GM10248 (cell line): ENCODE data around the gene EFCC1.
A peak's percentile ranks its signal among the peaks of the same experiment; 100 is the strongest.

Source experiments
- CTCF ChIA-PET: fragments of 300-600 bp; sonication (Branson Sonifier 250); formaldehyde crosslinking; extraction: SDS; loops from one replicate; lab custom pipeline; 2021; ENCODE audit warnings: antibody characterized with exemption; lab: Yijun Ruan, JAX
- POLR2A ChIA-PET: fragments of 350-650 bp; sonication (Branson Sonifier 250); formaldehyde crosslinking; extraction: SDS; loops from one replicate; lab custom pipeline; 2020; ENCODE audit warnings: antibody characterized with exemption; lab: Yijun Ruan, JAX
- DNase-seq: peaks from one replicate; pipeline ENCODE4 v3.0.0; 2012; ENCODE audit errors: extremely low spot score
- CTCF ChIP-seq: IDR thresholded peaks from 2 replicates; pipeline ENCODE4 v1.5.1; 2012; ENCODE audit warnings: mild to moderate bottlenecking, low read depth; ENCODE audit errors: extremely low read depth, missing control alignments, control extremely low read depth

The EFCC1 gene

DNA sequence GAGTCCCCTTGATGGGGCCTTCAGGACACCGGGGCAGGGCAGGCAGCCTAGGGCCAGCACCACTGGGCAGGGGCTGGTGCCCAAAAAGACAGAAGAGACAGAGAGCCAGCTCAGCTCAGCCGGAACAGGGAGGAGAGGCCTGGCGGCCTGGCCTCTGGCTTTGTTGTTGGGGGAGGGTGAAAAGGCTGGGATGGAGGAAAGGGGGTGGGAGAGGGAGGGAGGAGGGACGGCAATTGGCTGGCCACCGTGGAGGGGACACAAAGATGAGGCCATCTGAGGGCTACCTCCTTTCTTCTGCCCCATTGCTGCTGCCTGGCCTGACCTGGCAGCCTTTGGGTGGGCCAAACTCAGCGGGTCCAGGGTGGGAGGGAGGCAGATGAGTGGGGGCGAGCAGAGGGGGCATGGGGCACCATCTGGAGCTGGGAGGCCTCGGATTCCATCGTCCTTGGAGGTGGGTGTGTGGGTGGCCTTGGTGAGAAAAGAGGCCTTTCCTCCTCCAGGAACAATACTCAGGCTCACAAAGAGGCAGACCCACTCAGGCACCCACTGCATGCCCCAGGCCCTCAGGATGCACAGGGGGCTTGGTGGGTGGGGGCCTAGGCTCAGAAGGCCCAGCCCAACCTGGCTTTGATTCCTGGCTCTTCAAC lies 9.3 kb downstream of the EFCC1 start:
- TF ChIP-seq CTCF = no peak
- no peak for DNase-seq
- ChIA-PET POLR2A (no interaction called here), CTCF (interaction anchor here (0.7 to 3.6 kb wide), 5 partner anchors 11 to 43 kb away, joined by 3 to 14 read pairs (median 5); no protein-coding TSS in a partner anchor)

DNA sequence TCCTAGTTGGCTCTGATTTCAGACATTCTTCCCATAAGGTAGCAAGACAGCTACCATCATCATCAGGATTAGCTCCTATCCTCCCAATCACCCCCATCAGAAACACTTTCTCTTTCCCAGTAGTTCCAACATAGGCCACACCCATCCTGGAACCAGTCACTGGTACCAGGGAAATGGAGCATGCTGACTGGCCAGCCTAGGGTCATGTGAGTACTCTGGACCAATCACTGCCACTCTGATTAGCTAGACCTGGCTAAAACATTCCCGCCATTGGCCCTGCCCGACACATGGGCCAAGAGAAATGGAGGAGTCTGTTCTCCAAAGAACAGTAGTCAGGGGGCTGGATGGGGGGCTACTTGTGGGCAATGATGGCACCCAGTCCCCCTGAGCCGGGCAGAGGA lies 12.4 kb downstream of the EFCC1 start:
- POLR2A ChIA-PET = no interaction called here
- CTCF ChIA-PET = interaction anchor here (1.2 to 6.1 kb wide), 5 partner anchors 13 to 232 kb away, joined by 3 to 44 read pairs (median 13); no protein-coding TSS in a partner anchor
- no peak for TF ChIP-seq CTCF
- DNase-seq = no peak

GRCh38 chr3:129014148-129014547 lies 13.0 kb downstream of the EFCC1 start:
- POLR2A ChIA-PET = no interaction called here
- no peak for DNase-seq
- no peak for TF ChIP-seq CTCF
- CTCF ChIA-PET = interaction anchor here (1.1 to 6.1 kb wide), 3 partner anchors 13 to 232 kb away, joined by 3 to 44 read pairs (median 4); no protein-coding TSS in a partner anchor

GRCh38 chr3:129014793-129015345 lies 13.8 kb downstream of the EFCC1 start:
- DNase-seq = no peak
- ChIA-PET POLR2A (no interaction called here), CTCF (interaction anchor here (1.1 to 6.1 kb wide), 5 partner anchors 12 to 231 kb away, joined by 3 to 44 read pairs (median 15); no protein-coding TSS in a partner anchor)
- TF ChIP-seq CTCF = no peak

DNA sequence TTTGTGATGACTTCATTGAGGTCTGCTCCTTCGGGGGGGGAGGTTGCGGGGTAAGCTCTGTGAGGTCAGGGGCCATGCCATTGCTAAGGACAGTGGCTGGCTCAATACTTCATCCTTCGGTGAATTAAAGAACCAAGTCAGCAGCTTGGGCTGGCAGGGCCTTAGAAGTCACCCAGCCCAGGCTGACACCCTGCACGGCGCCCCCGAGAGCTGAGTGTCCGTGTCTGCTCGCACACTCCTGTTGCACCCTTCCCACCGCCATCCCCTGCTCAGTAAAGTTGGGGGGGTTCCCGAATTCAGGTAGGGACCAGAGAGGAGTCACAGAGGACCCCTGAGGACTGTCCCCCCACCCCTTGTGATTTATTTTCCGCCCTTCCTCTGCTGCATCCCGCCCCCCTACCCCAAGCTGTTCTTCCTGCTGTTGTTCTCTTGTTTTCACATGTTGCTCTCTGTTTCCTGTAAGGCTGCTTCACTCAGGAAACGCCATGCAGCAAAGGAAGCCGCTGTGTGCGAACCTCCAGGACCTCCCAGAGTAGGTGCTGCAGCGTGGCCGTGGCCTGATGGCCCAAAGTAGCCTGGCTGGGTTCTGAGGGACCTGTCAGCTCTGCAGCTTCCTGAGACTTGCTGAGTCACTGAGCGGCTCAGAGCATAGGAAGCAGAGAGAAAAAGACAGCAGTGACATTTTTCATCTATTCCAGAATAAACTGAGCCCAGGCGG lies 14.4 kb downstream of the EFCC1 start:
- DNase-seq = no peak
- ChIA-PET CTCF (interaction anchor here (0.9 to 6.1 kb wide), 7 partner anchors 11 to 230 kb away, joined by 3 to 44 read pairs (median 15); no protein-coding TSS in a partner anchor), POLR2A (no interaction called here)
- no peak for TF ChIP-seq CTCF

DNA sequence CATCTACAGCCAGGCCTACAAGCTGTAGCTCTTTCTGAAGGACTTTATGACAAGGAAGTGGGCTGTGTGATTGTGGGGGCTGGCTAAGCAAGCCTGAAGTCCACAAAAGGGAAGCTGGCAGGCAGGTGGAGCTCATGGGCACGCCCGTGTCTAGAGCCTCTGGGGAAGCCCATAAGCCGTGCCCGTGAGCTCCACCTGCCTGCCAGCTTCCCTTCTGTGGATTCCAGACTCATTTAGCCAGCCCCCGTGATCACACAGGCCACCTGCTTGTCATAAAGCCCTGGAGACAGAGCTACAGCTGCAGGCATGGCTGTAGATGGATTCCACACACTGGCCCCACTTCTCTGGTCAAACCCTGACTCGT lies 15.2 kb downstream of the EFCC1 start:
- peak; percentile 47 for DNase-seq
- POLR2A ChIA-PET = no interaction called here
- CTCF ChIA-PET = interaction anchor here (0.9 to 6.1 kb wide), 8 partner anchors 8 to 229 kb away, joined by 3 to 44 read pairs (median 10); no protein-coding TSS in a partner anchor
- no peak for TF ChIP-seq CTCF
